ENCODE data around the gene HDAC7.

Gene HDAC7

DNA sequence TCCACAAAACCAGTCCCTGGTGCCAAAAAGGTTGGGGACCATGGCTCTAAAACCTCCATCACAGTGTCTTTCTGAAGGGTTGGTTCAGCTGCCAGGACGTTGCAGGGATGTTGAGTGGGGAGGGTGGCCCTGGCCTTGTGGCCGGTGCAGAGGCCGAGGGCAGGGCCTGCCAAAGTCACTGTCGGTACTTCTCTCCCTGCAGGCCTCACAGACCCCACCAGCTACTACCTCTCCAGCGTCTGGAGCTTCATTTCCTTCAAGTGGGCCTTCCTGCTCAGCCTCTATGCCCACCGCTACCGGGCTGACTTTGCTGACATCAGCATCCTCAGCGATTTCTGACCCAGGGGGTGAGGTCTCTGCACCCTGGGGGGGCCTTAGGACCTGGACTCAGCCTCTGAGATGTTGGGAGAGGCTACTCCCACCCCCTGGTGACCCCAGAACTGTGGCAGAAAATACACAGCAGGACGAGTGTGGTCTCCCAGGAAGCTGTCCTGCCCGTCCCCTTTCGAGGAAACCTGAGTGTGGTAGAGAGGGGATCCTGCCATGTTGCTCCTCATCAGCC is 39.7 kb downstream of the HDAC7 start:
- CTCF ChIA-PET: interaction anchor here (0.6 to 1.7 kb wide), 3 partner anchors 10 to 38 kb away, joined by 3 to 5 read pairs (median 4); no protein-coding TSS in a partner anchor
- POLR2A ChIA-PET: interaction anchor here (0.8 kb wide), 1 partner anchor 10 kb away, joined by 3 read pairs; no protein-coding TSS in a partner anchor
- no peak for TF ChIP-seq ZNF384 (IDR thresholded peaks at IDR 0.05)
- no peak for TF ChIP-seq BHLHE40 (IDR thresholded peaks at IDR 0.05; ENCODE audit: borderline replicate concordance)
- no peak for TF ChIP-seq ELF4 (IDR thresholded peaks at IDR 0.05)
- TF ChIP-seq LEF1 (IDR thresholded peaks at IDR 0.05; ENCODE audit: borderline replicate concordance): no peak
- TF ChIP-seq TARDBP (IDR thresholded peaks at IDR 0.05): no peak
- TF ChIP-seq FOXK2 (IDR thresholded peaks at IDR 0.05): no peak
- TF ChIP-seq SUZ12 (IDR thresholded peaks at IDR 0.05): no peak
- TF ChIP-seq FOXA1 (IDR thresholded peaks at IDR 0.05): no peak
- TF ChIP-seq HDGF (IDR thresholded peaks at IDR 0.05; ENCODE audit: borderline replicate concordance): no peak
- no peak for TF ChIP-seq ARNT (IDR thresholded peaks at IDR 0.05)
- TF ChIP-seq L3MBTL2 (conservative IDR thresholded peaks at IDR 0.05): no peak
- no peak for TF ChIP-seq FOXM1 (IDR thresholded peaks at IDR 0.05; ENCODE audit: borderline replicate concordance)
- TF ChIP-seq SP1 (IDR thresholded peaks at IDR 0.05): no peak
- TF ChIP-seq, protein P1, sequence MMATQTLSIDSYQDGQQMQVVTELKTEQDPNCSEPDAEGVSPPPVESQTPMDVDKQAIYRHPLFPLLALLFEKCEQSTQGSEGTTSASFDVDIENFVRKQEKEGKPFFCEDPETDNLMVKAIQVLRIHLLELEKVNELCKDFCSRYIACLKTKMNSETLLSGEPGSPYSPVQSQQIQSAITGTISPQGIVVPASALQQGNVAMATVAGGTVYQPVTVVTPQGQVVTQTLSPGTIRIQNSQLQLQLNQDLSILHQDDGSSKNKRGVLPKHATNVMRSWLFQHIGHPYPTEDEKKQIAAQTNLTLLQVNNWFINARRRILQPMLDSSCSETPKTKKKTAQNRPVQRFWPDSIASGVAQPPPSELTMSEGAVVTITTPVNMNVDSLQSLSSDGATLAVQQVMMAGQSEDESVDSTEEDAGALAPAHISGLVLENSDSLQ (IDR thresholded peaks at IDR 0.05): no peak
- DNase-seq (ENCODE audit: extremely low spot score): no peak

DNA sequence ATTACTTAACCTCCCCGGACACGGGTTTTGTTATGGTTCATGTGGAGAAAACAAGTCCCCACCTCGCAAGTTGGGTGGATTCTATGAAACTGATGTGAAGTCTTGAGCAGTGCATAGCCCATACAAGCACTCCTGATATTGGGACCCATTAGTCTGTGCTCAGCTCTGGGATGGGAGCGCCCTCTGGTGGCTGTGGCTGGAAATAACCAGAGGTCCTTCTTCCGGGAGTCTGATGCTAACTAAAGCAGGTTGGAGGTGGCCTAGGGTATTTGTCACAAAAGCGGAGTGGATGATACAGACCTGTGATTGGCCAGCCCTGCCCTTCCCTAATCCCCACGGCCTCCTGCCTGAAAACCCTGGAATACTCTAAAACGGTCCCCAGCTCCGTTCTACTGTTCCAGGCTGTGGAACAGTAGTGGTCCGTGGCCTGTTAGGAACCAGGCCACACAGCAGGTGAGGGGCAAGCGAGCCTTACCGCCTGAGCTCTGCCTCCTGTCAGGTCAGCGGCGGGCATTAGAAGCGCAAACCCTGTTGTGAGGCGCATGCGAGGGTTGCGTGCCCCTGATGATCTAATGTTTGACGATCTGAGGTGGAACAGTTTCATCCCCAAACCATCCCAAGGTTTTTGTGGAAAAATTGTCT is 40.3 kb downstream of the HDAC7 start:
- peak; percentile 86 for DNase-seq (ENCODE audit: extremely low spot score)
- POLR2A ChIA-PET: interaction anchor here (0.8 kb wide), 1 partner anchor 10 kb away, joined by 3 read pairs; no protein-coding TSS in a partner anchor
- CTCF ChIA-PET: interaction anchor here (0.6 to 5.2 kb wide), 6 partner anchors 9 to 47 kb away, joined by 3 to 40 read pairs (median 4); no protein-coding TSS in a partner anchor
- TF ChIP-seq CTBP1 (IDR thresholded peaks at IDR 0.05; ENCODE audit: borderline replicate concordance) (no peak), ARNT (IDR thresholded peaks at IDR 0.05) (no peak), NFRKB (IDR thresholded peaks at IDR 0.05) (no peak), SUZ12 (IDR thresholded peaks at IDR 0.05) (no peak), SP1 (IDR thresholded peaks at IDR 0.05) (no peak), TARDBP (IDR thresholded peaks at IDR 0.05) (no peak), ZNF384 (IDR thresholded peaks at IDR 0.05) (no peak), LEF1 (IDR thresholded peaks at IDR 0.05; ENCODE audit: borderline replicate concordance) (no peak), FOXK2 (IDR thresholded peaks at IDR 0.05) (no peak), L3MBTL2 (conservative IDR thresholded peaks at IDR 0.05) (no peak), BHLHE40 (IDR thresholded peaks at IDR 0.05; ENCODE audit: borderline replicate concordance) (no peak), FOXM1 (IDR thresholded peaks at IDR 0.05; ENCODE audit: borderline replicate concordance) (no peak), FOXA1 (IDR thresholded peaks at IDR 0.05) (no peak), ELF4 (IDR thresholded peaks at IDR 0.05) (no peak)

DNA sequence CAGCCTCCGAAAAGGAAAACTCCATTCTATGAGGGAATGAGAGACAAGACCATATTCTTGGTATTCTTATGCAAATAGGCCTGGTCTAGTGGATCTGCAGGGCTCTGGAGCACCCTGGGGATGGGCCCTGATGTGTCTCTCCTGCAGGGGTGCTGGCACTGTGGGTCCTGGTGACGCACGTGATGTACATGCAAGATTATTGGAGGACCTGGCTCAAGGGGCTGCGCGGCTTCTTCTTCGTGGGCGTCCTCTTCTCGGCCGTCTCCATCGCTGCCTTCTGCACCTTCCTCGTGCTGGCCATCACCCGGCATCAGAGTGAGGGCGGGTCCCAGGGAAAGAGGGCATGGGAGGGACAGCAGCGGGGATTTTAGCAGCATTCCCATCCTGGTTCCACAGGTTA is 40.8 kb downstream of the HDAC7 start:
- DNase-seq (ENCODE audit: extremely low spot score): no peak
- CTCF ChIA-PET: interaction anchor here (0.6 to 5.2 kb wide), 8 partner anchors 8 to 78 kb away, joined by 3 to 40 read pairs (median 3); no protein-coding TSS in a partner anchor
- TF ChIP-seq TARDBP (IDR thresholded peaks at IDR 0.05): no peak
- TF ChIP-seq ZNF384 (IDR thresholded peaks at IDR 0.05): no peak
- TF ChIP-seq SP1 (IDR thresholded peaks at IDR 0.05): no peak
- TF ChIP-seq SUZ12 (IDR thresholded peaks at IDR 0.05): no peak
- no peak for TF ChIP-seq L3MBTL2 (conservative IDR thresholded peaks at IDR 0.05)
- TF ChIP-seq FOXA1 (IDR thresholded peaks at IDR 0.05): no peak
- no peak for TF ChIP-seq NFRKB (IDR thresholded peaks at IDR 0.05)
- TF ChIP-seq ARNT (IDR thresholded peaks at IDR 0.05): no peak
- no peak for TF ChIP-seq HDGF (IDR thresholded peaks at IDR 0.05; ENCODE audit: borderline replicate concordance)
- TF ChIP-seq CTBP1 (IDR thresholded peaks at IDR 0.05; ENCODE audit: borderline replicate concordance): no peak
- TF ChIP-seq BHLHE40 (IDR thresholded peaks at IDR 0.05; ENCODE audit: borderline replicate concordance): no peak
- no peak for TF ChIP-seq LEF1 (IDR thresholded peaks at IDR 0.05; ENCODE audit: borderline replicate concordance)
- TF ChIP-seq ELF4 (IDR thresholded peaks at IDR 0.05): no peak
- no peak for TF ChIP-seq FOXM1 (IDR thresholded peaks at IDR 0.05; ENCODE audit: borderline replicate concordance)
- TF ChIP-seq, protein P1 (IDR thresholded peaks at IDR 0.05): no peak
- TF ChIP-seq FOXK2 (IDR thresholded peaks at IDR 0.05): no peak
- POLR2A ChIA-PET: interaction anchor here (0.8 to 1.6 kb wide), 3 partner anchors 9 to 21 kb away, joined by 3 to 4 read pairs (median 3); no protein-coding TSS in a partner anchor

DNA sequence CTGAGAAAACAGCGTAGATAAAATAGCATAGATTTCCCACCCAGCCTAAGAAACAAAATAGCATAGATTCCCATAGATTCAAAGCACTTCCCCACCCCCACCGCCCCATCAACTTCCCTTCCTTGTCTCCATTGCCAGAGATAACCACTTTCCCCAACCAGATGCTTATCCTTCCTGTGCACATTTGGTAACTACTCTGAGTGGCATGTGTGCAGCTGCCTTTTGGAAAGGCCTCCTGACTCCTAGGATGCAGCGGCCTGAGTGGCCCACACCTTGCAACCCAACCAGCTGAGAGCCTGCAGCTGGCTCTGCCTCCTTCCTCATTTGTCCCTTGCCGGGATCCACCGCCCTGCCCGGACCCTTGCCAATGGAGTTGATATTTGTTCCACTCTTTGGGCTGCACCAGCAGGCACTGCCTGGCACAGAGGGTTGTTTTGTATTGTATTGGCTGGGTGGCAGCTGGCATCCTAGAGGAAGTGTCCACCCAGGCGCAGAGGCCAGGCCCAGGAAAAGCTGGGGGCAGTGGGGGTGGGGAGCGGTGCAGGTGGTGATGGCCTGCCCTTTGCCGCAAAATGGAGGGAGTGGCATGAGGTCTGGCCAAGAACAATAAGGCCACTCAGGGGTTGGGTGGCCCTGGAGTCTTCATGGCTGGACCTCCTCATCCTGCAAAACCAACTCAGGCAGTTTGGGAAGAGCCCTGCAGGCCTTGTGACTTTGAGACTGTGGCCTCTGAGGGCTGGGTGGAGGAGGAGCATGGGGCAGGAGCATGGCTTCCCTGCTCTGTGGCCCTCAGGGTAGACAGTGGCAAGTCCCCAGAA is 41.8 kb downstream of the HDAC7 start:
- ChIA-PET POLR2A (interaction anchor here (1.1 to 2.5 kb wide), 3 partner anchors 10 to 34 kb away, joined by 3 to 6 read pairs (median 4); no protein-coding TSS in a partner anchor), CTCF (interaction anchor here (0.6 to 5.2 kb wide), 9 partner anchors 11 to 840 kb away, joined by 3 to 40 read pairs (median 5); no protein-coding TSS in a partner anchor)
- DNase-seq (ENCODE audit: extremely low spot score): no peak
- TF ChIP-seq SUZ12 (IDR thresholded peaks at IDR 0.05) (no peak), ZNF384 (IDR thresholded peaks at IDR 0.05) (no peak), FOXA1 (IDR thresholded peaks at IDR 0.05) (no peak), LEF1 (IDR thresholded peaks at IDR 0.05; ENCODE audit: borderline replicate concordance) (no peak), ARNT (IDR thresholded peaks at IDR 0.05) (no peak), L3MBTL2 (conservative IDR thresholded peaks at IDR 0.05) (no peak), FOXM1 (IDR thresholded peaks at IDR 0.05; ENCODE audit: borderline replicate concordance) (no peak), TARDBP (IDR thresholded peaks at IDR 0.05) (no peak), HDGF (IDR thresholded peaks at IDR 0.05; ENCODE audit: borderline replicate concordance) (no peak), CTBP1 (IDR thresholded peaks at IDR 0.05; ENCODE audit: borderline replicate concordance) (no peak), ELF4 (IDR thresholded peaks at IDR 0.05) (no peak), SP1 (IDR thresholded peaks at IDR 0.05) (no peak), NFRKB (IDR thresholded peaks at IDR 0.05) (no peak), FOXK2 (IDR thresholded peaks at IDR 0.05) (no peak), BHLHE40 (IDR thresholded peaks at IDR 0.05; ENCODE audit: borderline replicate concordance) (no peak)
- TF ChIP-seq, protein P1 (IDR thresholded peaks at IDR 0.05): no peak
